ENCODE data around the gene COL27A1.

DNA sequence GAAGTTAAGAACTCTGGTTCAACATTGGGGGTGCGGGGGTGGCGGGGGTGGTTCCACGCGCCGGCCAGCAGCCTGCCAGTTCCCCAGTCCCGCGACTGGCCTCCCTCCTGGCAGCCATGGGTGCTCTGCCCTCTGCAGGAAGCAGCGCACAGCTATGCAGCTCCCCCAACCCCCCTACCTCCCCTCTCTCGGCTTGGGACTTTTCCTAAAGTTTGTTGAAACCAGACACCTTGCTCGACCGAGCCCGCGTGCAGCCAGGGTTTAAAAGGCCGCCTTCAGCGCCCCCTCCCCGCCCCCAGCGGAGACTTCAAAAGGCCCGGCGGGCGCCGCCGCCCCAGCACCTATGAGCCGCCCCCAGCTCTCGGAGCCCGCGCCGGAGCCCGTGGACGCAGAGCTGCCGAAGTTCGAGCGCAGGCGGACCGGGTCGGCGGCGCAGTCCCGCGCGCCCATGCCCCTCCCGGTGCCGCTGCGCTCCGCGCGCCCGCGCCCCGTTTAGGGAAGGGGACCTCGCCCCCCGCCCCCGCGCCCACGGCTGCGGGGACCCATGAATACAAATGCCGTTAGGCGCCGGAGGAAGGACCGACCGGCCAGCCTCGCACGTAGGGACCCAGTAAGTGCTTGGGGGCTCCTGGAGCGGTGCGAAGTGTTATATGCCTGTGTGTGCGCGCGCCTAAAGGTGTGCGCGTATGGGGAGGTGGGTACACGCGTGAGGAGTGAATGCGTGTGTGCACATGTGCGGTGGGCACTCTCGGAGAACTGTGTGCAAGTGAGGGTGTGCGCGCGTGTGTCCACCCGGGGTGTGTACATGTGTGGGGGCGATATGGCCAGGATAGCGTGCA lies 1.4 kb upstream of the COL27A1 start:
- TF ChIP-seq, protein P1, sequence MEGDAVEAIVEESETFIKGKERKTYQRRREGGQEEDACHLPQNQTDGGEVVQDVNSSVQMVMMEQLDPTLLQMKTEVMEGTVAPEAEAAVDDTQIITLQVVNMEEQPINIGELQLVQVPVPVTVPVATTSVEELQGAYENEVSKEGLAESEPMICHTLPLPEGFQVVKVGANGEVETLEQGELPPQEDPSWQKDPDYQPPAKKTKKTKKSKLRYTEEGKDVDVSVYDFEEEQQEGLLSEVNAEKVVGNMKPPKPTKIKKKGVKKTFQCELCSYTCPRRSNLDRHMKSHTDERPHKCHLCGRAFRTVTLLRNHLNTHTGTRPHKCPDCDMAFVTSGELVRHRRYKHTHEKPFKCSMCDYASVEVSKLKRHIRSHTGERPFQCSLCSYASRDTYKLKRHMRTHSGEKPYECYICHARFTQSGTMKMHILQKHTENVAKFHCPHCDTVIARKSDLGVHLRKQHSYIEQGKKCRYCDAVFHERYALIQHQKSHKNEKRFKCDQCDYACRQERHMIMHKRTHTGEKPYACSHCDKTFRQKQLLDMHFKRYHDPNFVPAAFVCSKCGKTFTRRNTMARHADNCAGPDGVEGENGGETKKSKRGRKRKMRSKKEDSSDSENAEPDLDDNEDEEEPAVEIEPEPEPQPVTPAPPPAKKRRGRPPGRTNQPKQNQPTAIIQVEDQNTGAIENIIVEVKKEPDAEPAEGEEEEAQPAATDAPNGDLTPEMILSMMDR (IDR thresholded peaks at IDR 0.05) = no peak
- TF ChIP-seq POLR2A (IDR thresholded peaks at IDR 0.05) = no peak

Data from testis (tissue), 2 donors.